ENCODE data around the gene OSBPL10. TPM values are rescaled to one million over a fixed set of nuclear protein-coding genes. Genes with fewer than 3 reads are reported as not detected.
"Not testable (repeated sequence)": the region's sequence is repeated elsewhere in the genome, so short reads cannot be mapped to it uniquely, and the experiment has no call there.

Gene OSBPL10
- total RNA-seq, 1 donor from 2014 or later = 24.4 TPM

- Mint-ChIP-seq H3K9me3 (no peaks in the 10 kb centered on the region), H3K36me3 (no peaks in the 10 kb centered on the region), H3K27ac (peak overlapping the region; percentile 8), H3K27me3 (no peaks in the 10 kb centered on the region), H3K4me3 (no peak overlapping the region), H3K4me1 (ENCODE audit: unreplicated experiment) (peaks cover 7% of the 10 kb centered on the region)
- TF ChIP-seq, protein P1, sequence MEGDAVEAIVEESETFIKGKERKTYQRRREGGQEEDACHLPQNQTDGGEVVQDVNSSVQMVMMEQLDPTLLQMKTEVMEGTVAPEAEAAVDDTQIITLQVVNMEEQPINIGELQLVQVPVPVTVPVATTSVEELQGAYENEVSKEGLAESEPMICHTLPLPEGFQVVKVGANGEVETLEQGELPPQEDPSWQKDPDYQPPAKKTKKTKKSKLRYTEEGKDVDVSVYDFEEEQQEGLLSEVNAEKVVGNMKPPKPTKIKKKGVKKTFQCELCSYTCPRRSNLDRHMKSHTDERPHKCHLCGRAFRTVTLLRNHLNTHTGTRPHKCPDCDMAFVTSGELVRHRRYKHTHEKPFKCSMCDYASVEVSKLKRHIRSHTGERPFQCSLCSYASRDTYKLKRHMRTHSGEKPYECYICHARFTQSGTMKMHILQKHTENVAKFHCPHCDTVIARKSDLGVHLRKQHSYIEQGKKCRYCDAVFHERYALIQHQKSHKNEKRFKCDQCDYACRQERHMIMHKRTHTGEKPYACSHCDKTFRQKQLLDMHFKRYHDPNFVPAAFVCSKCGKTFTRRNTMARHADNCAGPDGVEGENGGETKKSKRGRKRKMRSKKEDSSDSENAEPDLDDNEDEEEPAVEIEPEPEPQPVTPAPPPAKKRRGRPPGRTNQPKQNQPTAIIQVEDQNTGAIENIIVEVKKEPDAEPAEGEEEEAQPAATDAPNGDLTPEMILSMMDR (conservative IDR thresholded peaks at IDR 0.05) = peak; percentile 85
- no peak for DNase-seq (ENCODE audit: extremely low spot score, unreplicated experiment)
These were observed 37.9 kb upstream of the OSBPL10 start for GRCh38 chr3:32018757-32019564.

DNA sequence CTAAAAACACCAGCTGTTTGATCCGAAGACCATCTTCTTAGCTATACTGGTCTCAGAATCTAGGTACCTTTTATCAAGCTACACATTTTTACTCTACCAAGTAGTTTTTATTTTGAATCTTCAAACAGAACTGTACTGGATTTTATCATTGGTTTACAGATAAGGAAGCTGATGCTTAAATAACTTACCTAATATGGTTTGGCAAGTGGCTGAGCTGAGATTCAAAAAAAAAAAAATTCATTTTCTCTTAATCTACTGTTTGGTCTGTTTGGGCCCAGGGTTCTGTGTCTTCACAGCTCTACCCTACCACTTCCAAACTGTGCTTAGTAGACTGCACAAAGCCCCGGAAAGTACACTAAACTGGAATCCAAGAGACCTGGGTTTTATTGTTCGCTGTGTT lies 36.2 kb upstream of the OSBPL10 start:
- TF ChIP-seq, protein P1 (conservative IDR thresholded peaks at IDR 0.05) = no peak
- Mint-ChIP-seq H3K4me1 (ENCODE audit: unreplicated experiment) (peaks cover 7% of the 10 kb centered on the region), H3K27ac (no peak overlapping the region)

DNA sequence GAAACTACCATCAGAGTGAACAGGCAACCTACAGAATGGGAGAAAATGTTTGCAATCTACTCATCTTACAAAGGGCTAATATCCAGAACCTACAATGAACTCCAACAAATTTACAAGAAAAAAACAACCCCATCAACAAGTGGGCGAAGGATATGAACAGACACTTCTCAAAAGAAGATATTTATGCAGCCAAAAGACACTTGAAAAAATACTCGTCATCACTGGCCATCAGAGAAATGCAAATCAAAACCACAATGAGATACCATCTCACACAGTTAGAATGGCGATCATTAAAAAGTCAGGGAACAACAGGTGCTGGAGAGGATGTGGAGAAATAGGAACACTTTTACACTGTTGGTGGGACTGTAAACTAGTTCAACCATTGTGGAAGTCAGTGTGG lies 34.6 kb upstream of the OSBPL10 start:
- not testable (repeated sequence) for H3K36me3 Mint-ChIP-seq; H3K27ac Mint-ChIP-seq; H3K27me3 Mint-ChIP-seq; H3K4me3 Mint-ChIP-seq; DNase-seq (ENCODE audit: extremely low spot score, unreplicated experiment); H3K9me3 Mint-ChIP-seq; H3K4me1 Mint-ChIP-seq (ENCODE audit: unreplicated experiment)

More for the DNA sequence above, 36.2 kb upstream of the OSBPL10 start:
- H3K27me3 Mint-ChIP-seq = no peaks in the 10 kb centered on the region
- DNase-seq (ENCODE audit: extremely low spot score, unreplicated experiment) = no peak
- no peaks in the 10 kb centered on the region for H3K9me3 Mint-ChIP-seq
- no peak overlapping the region for H3K4me3 Mint-ChIP-seq
- no peaks in the 10 kb centered on the region for H3K36me3 Mint-ChIP-seq

DNA sequence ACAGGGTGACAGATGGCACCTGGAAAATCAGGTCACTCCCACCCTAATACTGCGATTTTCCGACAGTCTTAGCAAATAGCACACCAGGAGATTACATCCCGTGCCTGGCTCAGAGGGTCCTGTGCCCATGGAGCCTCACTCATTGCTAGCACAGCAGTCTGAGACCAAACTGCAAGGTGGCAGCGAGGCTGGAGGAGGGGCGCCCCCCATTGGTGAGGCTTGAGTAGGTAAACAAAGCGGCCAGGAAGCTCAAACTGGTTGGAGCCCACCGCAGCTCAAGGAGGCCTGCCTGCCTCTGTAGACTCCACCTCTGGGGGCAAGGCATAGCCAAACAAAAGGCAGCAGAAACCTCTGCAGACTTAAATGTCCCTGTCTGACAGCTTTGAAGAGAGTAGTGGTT lies 29.6 kb upstream of the OSBPL10 start:
- not testable (repeated sequence) for H3K4me1 Mint-ChIP-seq (ENCODE audit: unreplicated experiment); H3K27ac Mint-ChIP-seq; H3K9me3 Mint-ChIP-seq; H3K27me3 Mint-ChIP-seq; DNase-seq (ENCODE audit: extremely low spot score, unreplicated experiment); H3K36me3 Mint-ChIP-seq; H3K4me3 Mint-ChIP-seq

DNA sequence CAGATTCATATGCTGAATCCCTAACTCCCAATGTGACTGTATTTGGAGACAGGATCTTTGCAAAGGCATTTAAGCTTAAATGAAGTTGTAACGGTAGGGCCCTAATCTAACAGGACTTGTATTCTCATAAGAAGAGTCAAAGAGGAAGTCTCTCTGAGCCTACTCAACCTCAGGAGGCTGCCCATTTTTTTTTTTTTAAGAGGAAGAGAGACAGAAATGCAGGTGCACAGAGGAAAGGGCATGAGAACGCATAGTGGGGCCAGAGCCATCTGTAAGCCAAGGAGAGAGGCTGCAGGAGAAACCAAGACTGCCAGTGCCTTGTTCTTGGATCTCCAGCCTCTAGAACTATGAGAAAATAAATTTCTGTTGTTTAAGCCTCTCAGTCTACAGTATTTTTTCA lies 28.9 kb upstream of the OSBPL10 start:
- H3K4me3 Mint-ChIP-seq = no peak overlapping the region
- no peak for DNase-seq (ENCODE audit: extremely low spot score, unreplicated experiment)
- TF ChIP-seq, protein P1 (conservative IDR thresholded peaks at IDR 0.05) = no peak
- no peaks in the 10 kb centered on the region for H3K9me3 Mint-ChIP-seq
- peaks cover 4% of the 10 kb centered on the region for H3K4me1 Mint-ChIP-seq (ENCODE audit: unreplicated experiment)
- H3K27ac Mint-ChIP-seq = no peak overlapping the region
- H3K27me3 Mint-ChIP-seq = no peaks in the 10 kb centered on the region
- H3K36me3 Mint-ChIP-seq = no peaks in the 10 kb centered on the region

DNA sequence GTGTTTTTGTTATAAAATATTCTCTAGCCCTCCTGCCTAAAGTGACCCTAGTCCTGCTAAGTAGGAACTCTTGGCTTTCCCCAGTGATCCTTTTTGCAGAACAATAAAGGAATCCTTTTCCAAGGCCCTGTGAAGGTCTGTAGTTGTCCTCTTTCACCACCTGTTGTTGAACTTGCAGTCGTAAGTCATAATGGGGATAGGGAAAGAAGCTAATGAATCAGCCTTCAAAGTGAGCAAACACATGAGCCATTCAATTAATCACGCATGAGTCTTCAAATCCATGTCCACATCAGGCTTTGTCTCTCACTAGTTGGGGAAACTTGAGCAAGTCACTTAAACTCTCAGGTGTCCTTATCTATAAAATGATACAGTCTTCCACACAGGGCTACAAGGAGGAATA lies 28.0 kb upstream of the OSBPL10 start:
- DNase-seq (ENCODE audit: extremely low spot score, unreplicated experiment) = no peak
- Mint-ChIP-seq H3K4me3 (no peak overlapping the region), H3K4me1 (ENCODE audit: unreplicated experiment) (peaks cover 8% of the 10 kb centered on the region), H3K27me3 (no peaks in the 10 kb centered on the region), H3K27ac (no peak overlapping the region), H3K9me3 (no peaks in the 10 kb centered on the region), H3K36me3 (no peaks in the 10 kb centered on the region)
- TF ChIP-seq, protein P1 (conservative IDR thresholded peaks at IDR 0.05) = no peak

Measured in type B pancreatic cell (in vitro differentiated cells).